HUES64 (cell line): Measurements from ENCODE around the gene GATA6.
"Not testable (repeated sequence)": the region's sequence is repeated elsewhere in the genome, so short reads cannot be mapped to it uniquely, and the experiment has no call there.

Experiments used
- H3K27ac ChIP-seq: 2 replicates; pipeline ENCODE4 v1.7.0; 2013; ENCODE audit warnings: low read depth, low read length, inconsistent platforms
- H3K27me3 ChIP-seq: 2 replicates; pipeline ENCODE4 v1.6.1; 2013; ENCODE audit warnings: mild to moderate bottlenecking, low read length; ENCODE audit not compliant: insufficient read depth
- H3K36me3 ChIP-seq: 2 replicates; pipeline ENCODE4 v1.6.1; 2013; ENCODE audit warnings: mild to moderate bottlenecking, low read length; ENCODE audit not compliant: insufficient read depth
- H3K4me1 ChIP-seq: 2 replicates; pipeline ENCODE4 v1.6.1; 2013; ENCODE audit warnings: mild to moderate bottlenecking, low read length, moderate library complexity; ENCODE audit not compliant: insufficient read depth
- H3K4me3 ChIP-seq: 2 replicates; pipeline ENCODE4 v1.5.1; 2013; ENCODE audit warnings: mild to moderate bottlenecking, low read length, moderate library complexity
- H3K9ac ChIP-seq: 2 replicates; pipeline ENCODE4 v1.6.1; 2013; ENCODE audit warnings: mild to moderate bottlenecking, low read depth, low read length
- H3K9me3 ChIP-seq: 2 replicates; pipeline ENCODE4 v1.6.1; 2013; ENCODE audit warnings: low read depth, low read length; ENCODE audit not compliant: insufficient read depth
- WGBS: fragments of 150-250, 120-280 bp; methylation state at CpG from one replicate; pipeline ENCODE4 v1.1.7; 2013; ENCODE audit warnings: missing lambda C conversion rate; 5-methylcytosine and 5-hydroxymethylcytosine counted together

Gene GATA6

DNA sequence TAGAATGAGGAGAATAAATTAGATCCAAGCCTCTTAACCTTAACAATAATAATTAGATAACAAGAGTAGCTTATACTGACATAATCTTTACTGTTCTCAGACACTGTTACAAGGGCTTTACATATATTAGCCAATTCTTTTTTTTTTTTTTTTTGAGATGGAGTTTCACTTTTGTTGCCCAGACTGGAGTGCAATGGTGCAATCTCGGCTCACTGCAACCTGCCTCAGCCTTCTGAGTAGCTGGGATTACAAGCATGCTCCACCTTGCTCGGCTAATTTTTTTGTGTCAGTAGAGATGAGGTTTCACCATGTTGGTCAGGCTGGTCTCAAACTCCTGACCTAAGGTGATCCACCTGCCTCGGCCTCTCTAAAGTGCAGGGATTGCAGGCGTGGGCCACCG is 27.6 kb downstream of the GATA6 start:
- H3K27ac ChIP-seq, H3K9me3 ChIP-seq, H3K4me3 ChIP-seq, H3K36me3 ChIP-seq, H3K27me3 ChIP-seq, H3K9ac ChIP-seq: not testable (repeated sequence)
- WGBS = 95% methylated on average over 5 of the region's 5 CpGs
- peaks cover 12% of the 10 kb centered on the region for H3K4me1 ChIP-seq

DNA sequence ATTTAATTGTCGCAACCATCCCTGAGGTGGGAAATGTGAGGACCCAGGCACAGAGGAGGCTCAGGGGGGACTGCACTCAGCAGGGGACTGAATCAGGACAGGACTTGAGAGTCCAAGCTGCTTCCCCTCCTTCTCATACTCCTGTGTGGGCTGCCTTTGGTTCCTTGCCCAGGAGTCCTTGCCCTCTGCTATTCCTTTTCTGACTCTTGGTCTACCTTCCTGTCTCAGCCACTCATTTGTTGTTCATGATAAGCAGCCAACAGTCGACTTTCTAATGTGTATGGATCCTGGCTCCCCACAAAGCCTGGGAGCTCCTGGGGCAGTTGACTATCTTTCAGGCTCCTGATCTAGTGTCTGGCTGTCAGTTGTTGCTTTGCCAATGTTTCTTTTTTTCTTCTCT is 28.3 kb downstream of the GATA6 start:
- Histone ChIP-seq H3K27ac (no peak overlapping the region), H3K36me3 (no peaks in the 10 kb centered on the region), H3K4me1 (peaks cover 12% of the 10 kb centered on the region), H3K9ac (no peak overlapping the region), H3K4me3 (no peak overlapping the region), H3K27me3 (peaks cover 5% of the 10 kb centered on the region), H3K9me3 (no peaks in the 10 kb centered on the region)
- 84% methylated on average over 2 of the region's 2 CpGs for WGBS

DNA sequence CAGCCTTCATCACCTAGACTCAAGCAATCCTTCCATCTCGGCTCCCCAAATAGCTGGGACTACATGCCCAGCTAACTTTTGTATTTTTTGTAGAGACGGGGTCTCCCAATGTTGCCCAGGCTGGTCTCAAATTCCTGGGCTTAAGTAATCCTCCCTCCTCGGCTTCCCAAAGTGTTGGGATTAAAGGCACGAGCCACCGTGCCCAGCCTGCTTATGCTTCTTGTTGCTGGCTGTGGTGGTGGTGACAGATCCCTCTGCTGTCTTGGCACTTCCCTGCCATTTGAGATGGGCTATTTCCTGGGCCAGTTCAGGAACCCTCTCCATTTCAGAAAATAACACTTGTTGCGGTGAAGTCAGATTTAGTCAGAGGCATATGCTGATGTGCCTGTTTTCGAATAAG is 28.8 kb downstream of the GATA6 start:
- Histone ChIP-seq H3K4me1 (peaks cover 9% of the 10 kb centered on the region), H3K27ac (no peak overlapping the region), H3K9ac (no peak overlapping the region), H3K27me3 (peaks cover 5% of the 10 kb centered on the region), H3K9me3 (no peaks in the 10 kb centered on the region), H3K4me3 (no peak overlapping the region), H3K36me3 (no peaks in the 10 kb centered on the region)
- WGBS = 92% methylated on average over 7 of the region's 7 CpGs

- no peak overlapping the region for H3K27ac ChIP-seq
- H3K9ac ChIP-seq = no peak overlapping the region
- whole genome bisulfite sequencing = 87% methylated on average over 6 of the region's 6 CpGs
- H3K4me3 ChIP-seq = no peak overlapping the region
- H3K4me1 ChIP-seq = peaks cover 3% of the 10 kb centered on the region; the same call in 1 of the 2 replicates
- peaks cover 8% of the 10 kb centered on the region for H3K27me3 ChIP-seq
- no peaks in the 10 kb centered on the region for H3K9me3 ChIP-seq
- no peaks in the 10 kb centered on the region for H3K36me3 ChIP-seq
These were observed 29.6 kb downstream of the GATA6 start for GRCh38 chr18:22199005-22199404.

DNA sequence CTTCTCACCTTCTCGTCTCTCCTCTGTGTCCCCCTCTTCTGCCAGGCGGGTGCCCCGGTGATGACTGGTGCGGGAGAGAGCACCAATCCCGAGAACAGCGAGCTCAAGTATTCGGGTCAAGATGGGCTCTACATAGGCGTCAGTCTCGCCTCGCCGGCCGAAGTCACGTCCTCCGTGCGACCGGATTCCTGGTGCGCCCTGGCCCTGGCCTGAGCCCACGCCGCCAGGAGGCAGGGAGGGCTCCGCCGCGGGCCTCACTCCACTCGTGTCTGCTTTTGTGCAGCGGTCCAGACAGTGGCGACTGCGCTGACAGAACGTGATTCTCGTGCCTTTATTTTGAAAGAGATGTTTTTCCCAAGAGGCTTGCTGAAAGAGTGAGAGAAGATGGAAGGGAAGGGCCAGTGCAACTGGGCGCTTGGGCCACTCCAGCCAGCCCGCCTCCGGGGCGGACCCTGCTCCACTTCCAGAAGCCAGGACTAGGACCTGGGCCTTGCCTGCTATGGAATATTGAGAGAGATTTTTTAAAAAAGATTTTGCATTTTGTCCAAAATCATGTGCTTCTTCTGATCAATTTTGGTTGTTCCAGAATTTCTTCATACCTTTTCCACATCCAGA is 31.3 kb downstream of the GATA6 start:
- Histone ChIP-seq H3K36me3 (no peaks in the 10 kb centered on the region), H3K9me3 (no peaks in the 10 kb centered on the region), H3K4me3 (no peak overlapping the region), H3K27ac (no peak overlapping the region), H3K9ac (no peak overlapping the region), H3K4me1 (no peaks in the 10 kb centered on the region), H3K27me3 (peaks cover 19% of the 10 kb centered on the region)
- WGBS = 95% methylated on average over 32 of the region's 32 CpGs

GRCh38 chr18:22203035-22203434 is 33.6 kb downstream of the GATA6 start:
- peaks cover 29% of the 10 kb centered on the region for H3K27me3 ChIP-seq
- H3K9me3 ChIP-seq = no peaks in the 10 kb centered on the region
- 83% methylated on average over 1 of the region's 1 CpG for WGBS
- H3K4me3 ChIP-seq = no peak overlapping the region
- H3K27ac ChIP-seq = no peak overlapping the region
- no peaks in the 10 kb centered on the region for H3K36me3 ChIP-seq
- no peak overlapping the region for H3K9ac ChIP-seq
- no peaks in the 10 kb centered on the region for H3K4me1 ChIP-seq

- Histone ChIP-seq H3K36me3 (no peaks in the 10 kb centered on the region), H3K9ac (no peak overlapping the region), H3K4me3 (no peak overlapping the region), H3K9me3 (no peaks in the 10 kb centered on the region), H3K27ac (no peak overlapping the region), H3K4me1 (no peaks in the 10 kb centered on the region), H3K27me3 (peaks cover 29% of the 10 kb centered on the region)
- 92% methylated on average over 3 of the region's 3 CpGs for WGBS
These were observed 34.3 kb downstream of the GATA6 start for GRCh38 chr18:22203536-22204213.

- Histone ChIP-seq H3K36me3 (no peaks in the 10 kb centered on the region), H3K27ac (no peak overlapping the region), H3K9me3 (no peaks in the 10 kb centered on the region), H3K27me3 (peaks cover 29% of the 10 kb centered on the region), H3K9ac (no peak overlapping the region), H3K4me1 (no peaks in the 10 kb centered on the region), H3K4me3 (no peak overlapping the region)
- 94% methylated on average over 1 of the region's 1 CpG for WGBS
These were observed 34.8 kb downstream of the GATA6 start for GRCh38 chr18:22204214-22204536.

GRCh38 chr18:22204996-22205395 is 35.6 kb downstream of the GATA6 start:
- 91% methylated on average over 6 of the region's 6 CpGs for WGBS
- H3K4me1 ChIP-seq = no peaks in the 10 kb centered on the region
- no peaks in the 10 kb centered on the region for H3K9me3 ChIP-seq
- H3K9ac ChIP-seq = no peak overlapping the region
- peaks cover 27% of the 10 kb centered on the region for H3K27me3 ChIP-seq
- no peaks in the 10 kb centered on the region for H3K36me3 ChIP-seq
- H3K4me3 ChIP-seq = no peak overlapping the region
- H3K27ac ChIP-seq = no peak overlapping the region

GRCh38 chr18:22207021-22207758 is 37.8 kb downstream of the GATA6 start:
- no peak overlapping the region for H3K27ac ChIP-seq
- H3K4me1 ChIP-seq = no peaks in the 10 kb centered on the region
- no peaks in the 10 kb centered on the region for H3K36me3 ChIP-seq
- H3K27me3 ChIP-seq = peaks cover 34% of the 10 kb centered on the region
- H3K9me3 ChIP-seq = no peaks in the 10 kb centered on the region
- no peak overlapping the region for H3K9ac ChIP-seq
- H3K4me3 ChIP-seq = no peak overlapping the region
- 90% methylated on average over 5 of the region's 5 CpGs for WGBS

DNA sequence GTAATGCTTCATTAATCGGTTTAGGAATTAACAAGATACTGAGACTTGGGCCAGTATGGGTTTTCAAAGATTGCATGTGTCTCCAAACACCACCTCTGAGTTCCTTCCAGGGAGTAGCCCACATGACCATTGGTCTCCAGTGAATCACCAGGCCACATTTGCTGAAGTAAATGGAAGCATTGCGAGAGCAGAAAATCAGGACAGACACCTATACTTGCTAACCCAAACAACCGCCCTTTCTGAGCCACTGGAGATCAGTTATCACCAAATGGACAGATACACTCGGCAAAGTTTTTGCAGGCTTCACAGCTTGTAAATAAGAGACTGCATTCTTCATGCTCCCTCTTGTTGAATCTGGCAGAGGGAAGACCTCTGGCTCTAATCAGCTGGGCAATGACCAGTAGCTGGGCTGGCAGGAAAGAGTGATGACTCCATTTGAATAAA is 40.9 kb downstream of the GATA6 start:
- WGBS = 88% methylated on average over 4 of the region's 4 CpGs
- no peak overlapping the region for H3K27ac ChIP-seq
- no peak overlapping the region for H3K9ac ChIP-seq
- H3K9me3 ChIP-seq = no peaks in the 10 kb centered on the region
- no peak overlapping the region for H3K4me3 ChIP-seq
- H3K27me3 ChIP-seq = peaks cover 41% of the 10 kb centered on the region
- no peaks in the 10 kb centered on the region for H3K4me1 ChIP-seq
- no peaks in the 10 kb centered on the region for H3K36me3 ChIP-seq
